ENCODE measurements around the gene ATOH8. TPM values are rescaled to one million over a fixed set of nuclear protein-coding genes. Genes with fewer than 3 reads are reported as not detected.
"Not testable (repeated sequence)": the region's sequence is repeated elsewhere in the genome, so short reads cannot be mapped to it uniquely, and the experiment has no call there.

The ATOH8 gene
- total RNA-seq = not detected

DNA sequence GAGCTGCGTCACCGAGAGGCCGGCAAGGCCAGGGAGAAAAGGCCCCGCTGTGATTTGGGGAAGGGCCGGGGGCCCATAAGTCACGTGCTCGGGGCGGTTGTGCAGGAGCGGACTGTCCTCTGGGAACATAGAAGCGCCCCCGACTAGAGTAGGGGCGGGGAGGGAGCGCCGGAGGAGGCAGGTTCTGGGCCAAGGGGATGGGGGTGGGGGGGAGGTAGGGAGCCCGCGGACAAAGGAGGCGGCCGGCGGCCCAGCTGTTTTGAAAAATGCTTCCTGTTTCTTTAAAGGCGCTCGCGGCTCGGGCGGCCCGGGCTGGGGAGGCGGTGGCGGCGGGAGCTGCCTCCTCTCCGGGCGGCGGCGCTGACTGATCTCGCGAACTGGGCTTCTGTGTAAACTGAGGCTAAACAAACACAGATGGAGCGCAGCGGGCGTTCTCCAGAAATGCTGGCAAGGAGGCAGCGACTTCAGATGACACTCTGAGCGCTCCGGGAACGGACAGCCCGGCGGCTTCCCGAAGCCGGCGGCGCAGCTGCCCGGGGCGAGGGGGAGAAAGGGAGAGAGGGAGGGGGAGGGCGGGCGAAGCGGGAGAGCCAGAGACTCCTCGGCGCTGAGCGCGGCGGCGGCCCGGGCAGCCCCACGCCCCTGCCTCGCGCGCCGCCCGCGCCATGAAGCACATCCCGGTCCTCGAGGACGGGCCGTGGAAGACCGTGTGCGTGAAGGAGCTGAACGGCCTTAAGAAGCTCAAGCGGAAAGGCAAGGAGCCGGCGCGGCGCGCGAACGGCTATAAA lies at the start of gene ATOH8:
TSS of gene ATOH8 (plus strand) at position 467 of the 788 bp plus-strand sequence. CDS start at position 666, 199 bp downstream.
- ChIA-PET POLR2A (interaction anchor here (0.6 kb wide), 1 partner anchor 18 kb away, joined by 3 read pairs; no protein-coding TSS in a partner anchor), CTCF (interaction anchor here (1.2 to 6.8 kb wide), 2 partner anchors 29 to 60 kb away, joined by 4 to 46 read pairs; no protein-coding TSS in a partner anchor)

DNA sequence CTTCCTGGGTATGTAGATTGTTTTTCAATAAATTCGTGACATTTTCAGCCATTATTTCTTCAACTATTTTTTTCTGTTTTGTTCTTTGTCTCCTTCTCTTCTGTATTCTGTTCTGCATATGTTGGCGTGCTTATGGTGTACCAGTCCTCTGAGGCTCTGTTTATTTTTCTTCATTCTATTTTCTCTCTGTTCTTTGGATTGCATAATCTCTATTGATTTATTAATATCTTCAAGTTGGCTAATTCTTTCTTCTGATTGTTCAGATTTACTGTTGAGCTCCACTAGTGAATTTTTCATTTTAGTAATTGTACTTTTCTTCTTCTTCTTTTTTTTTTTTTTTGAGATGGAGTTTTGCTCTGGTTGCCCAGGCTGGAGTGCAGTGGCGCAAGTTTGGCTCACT lies 49.8 kb upstream of the ATOH8 start:
- ChIA-PET CTCF (interaction anchor here (0.8 to 5.4 kb wide), 4 partner anchors 9 to 46 kb away, joined by 3 to 41 read pairs (median 4); no protein-coding TSS in a partner anchor), POLR2A (no interaction called here)

DNA sequence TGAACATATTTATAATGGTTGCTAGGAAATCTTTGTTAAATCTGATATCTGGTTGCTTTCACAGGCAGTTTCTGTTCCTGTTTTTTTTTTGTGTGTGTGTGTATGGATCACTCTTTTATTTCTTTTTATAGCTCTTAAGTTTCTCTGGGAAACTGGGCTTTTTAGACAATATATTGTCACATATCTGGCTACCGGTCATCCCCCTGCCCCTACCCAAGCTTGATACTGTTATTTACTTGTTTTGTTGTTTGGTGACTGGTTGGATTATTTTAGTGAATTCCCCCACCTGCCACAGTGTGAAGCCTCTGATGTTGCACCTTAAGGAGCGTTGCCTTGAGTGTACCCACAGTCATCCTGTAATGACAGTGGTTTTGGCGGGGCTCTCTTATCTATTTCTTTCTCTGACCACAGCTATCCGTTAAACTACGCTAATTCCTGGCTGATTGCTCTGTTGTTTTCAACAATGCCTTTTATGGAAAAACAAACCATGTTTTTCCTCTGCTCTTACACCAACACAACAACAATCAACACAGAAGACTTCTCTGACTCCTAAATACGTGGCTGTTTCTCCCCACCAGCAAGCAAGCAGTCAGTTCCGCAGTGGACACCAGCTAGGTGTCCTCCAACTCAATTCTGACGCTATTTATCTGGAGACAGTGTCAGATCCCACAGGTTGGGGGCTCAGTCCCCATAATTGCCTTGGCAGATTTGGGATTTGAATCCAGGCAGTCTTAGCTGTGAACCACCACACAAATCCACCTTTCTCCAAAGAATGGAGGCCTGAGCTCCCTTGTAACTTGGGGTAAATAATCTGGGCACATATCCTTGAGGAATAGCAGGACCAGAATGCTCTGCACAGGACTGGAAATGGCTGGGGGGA lies 48.8 kb upstream of the ATOH8 start:
- ChIA-PET POLR2A (no interaction called here), CTCF (interaction anchor here (0.6 to 5.4 kb wide), 5 partner anchors 8 to 123 kb away, joined by 3 to 41 read pairs (median 3); no protein-coding TSS in a partner anchor)

GRCh38 chr2:85705680-85706039 lies 48.1 kb upstream of the ATOH8 start:
- CTCF ChIA-PET = interaction anchor here (0.6 to 5.4 kb wide), 5 partner anchors 10 to 159 kb away, joined by 3 to 41 read pairs (median 3); no protein-coding TSS in a partner anchor
- POLR2A ChIA-PET = no interaction called here

DNA sequence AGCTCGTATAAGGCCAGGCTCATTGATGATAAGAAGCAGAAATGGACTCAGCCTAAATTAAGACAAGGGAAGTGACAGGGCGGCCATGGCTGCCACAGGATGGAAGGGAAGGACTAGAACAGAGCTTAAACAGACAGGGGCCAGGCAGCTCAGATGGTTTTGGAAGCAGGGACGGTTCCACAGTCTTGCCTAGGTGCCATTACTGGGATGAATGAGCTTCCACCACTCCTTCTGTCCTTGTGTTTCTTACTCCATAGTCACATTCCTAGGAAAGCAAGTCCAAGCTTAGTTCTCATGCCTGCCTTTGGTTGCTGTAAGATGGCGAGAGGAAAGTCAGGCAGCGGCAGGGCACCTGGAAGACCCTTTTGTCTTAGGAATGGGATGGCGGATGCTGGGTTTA lies 47.7 kb upstream of the ATOH8 start:
- POLR2A ChIA-PET = no interaction called here
- CTCF ChIA-PET = interaction anchor here (0.7 to 5.4 kb wide), 5 partner anchors 26 to 233 kb away, joined by 3 to 41 read pairs (median 3); no protein-coding TSS in a partner anchor

DNA sequence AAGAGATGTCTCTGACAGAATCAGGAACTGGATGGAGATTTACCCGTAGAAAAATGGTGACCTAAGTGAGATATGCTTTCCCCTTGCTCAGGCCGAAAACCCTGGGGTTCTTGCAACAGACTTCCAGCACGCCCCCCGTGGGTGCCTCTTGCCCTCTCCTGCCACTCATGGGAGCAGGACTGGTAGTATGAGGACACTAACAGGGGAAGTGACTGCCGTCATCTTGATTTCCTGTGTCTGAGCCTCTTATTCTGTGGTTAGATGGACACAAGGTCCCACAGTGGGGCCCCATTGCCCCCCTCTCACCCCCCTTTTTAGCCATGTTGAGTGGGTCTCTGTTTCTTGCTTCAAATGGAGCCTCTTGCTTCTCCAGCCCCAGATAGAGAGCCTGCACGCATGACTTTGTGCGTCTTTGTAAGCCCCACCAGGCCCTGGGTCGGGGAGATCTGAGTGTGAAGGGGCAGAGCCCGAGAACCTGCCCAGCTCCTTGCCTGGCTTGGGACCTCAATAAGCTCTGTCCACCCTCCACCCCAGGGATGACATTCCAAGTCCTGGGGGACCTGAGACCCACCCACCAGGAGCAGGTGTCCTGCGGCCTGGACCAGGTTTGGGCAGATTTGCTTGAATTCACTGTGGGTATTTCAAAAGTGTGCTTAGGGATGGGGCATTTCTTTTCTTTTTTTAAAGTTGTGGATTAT lies 47.0 kb upstream of the ATOH8 start:
- ChIA-PET POLR2A (no interaction called here), CTCF (interaction anchor here (0.7 to 5.4 kb wide), 10 partner anchors 10 to 234 kb away, joined by 3 to 41 read pairs (median 3); no protein-coding TSS in a partner anchor)

DNA sequence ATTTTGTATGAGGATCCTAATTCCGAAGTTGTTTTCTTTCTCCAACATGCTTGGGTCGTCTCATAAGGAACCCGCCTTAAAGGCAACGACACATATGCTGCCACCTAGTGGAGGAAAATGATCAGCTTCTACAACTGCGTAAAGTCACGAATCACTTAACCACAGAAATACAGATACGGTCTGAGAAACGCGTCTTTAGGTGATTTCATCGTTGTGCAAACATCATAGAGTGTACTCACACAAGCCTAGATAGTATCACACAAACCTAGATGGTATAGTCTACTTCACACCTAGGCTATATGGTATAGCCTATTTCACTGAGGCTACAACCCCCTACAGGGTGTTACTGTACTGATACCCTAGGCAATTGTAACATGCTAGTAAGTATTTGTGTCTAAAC lies 46.5 kb upstream of the ATOH8 start:
- ChIA-PET POLR2A (interaction anchor here (0.8 to 1.0 kb wide), 2 partner anchors 13 to 399 kb away, joined by 3 to 5 read pairs; partner anchors contain the start of genes GNLY, POLR1A and PTCD3), CTCF (interaction anchor here (0.7 to 5.4 kb wide), 8 partner anchors 10 to 72 kb away, joined by 3 to 41 read pairs (median 4); no protein-coding TSS in a partner anchor)

DNA sequence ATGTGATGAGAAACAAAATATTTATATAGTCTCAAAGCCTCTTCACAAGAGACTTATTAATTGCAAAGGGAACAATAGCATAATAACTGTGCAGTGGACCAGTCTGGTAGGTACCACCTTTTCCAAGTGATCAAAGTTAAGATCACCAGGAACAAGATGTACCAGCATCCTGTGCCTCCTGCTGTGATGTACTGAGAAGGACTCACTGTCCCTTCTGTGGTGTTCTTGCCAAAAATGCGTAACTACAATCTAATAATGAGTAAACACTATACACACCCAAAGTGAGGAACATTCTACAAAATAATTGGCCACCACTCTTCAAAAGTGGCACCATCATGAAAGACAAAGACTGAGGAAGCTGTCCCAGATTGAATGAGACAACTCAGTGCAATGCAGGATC lies 45.1 kb upstream of the ATOH8 start:
- ChIA-PET POLR2A (no interaction called here), CTCF (interaction anchor here (5.4 kb wide), 1 partner anchor 29 kb away, joined by 41 read pairs; no protein-coding TSS in a partner anchor)

DNA sequence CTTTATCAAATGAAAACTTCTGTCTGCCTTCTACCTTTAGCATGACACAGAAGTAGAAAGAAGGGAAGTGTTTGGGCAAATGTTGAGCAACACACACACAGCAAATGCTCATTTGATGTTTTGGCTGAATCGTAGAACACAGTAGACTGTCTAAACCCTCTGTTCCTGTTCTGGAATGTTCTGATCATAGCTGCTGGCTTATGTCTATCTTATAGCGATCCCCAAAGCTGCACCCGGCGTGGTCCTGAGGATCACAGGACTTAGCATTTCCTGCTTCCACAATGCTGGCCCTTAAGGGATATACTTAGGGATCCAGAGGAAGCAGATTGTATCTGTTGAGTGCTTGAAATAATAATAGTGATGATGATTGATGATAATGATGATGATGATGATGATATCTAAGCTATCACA lies 44.4 kb upstream of the ATOH8 start:
- ChIA-PET CTCF (interaction anchor here (1.1 to 1.2 kb wide), 2 partner anchors 31 to 118 kb away, joined by 3 read pairs; no protein-coding TSS in a partner anchor), POLR2A (no interaction called here)

DNA sequence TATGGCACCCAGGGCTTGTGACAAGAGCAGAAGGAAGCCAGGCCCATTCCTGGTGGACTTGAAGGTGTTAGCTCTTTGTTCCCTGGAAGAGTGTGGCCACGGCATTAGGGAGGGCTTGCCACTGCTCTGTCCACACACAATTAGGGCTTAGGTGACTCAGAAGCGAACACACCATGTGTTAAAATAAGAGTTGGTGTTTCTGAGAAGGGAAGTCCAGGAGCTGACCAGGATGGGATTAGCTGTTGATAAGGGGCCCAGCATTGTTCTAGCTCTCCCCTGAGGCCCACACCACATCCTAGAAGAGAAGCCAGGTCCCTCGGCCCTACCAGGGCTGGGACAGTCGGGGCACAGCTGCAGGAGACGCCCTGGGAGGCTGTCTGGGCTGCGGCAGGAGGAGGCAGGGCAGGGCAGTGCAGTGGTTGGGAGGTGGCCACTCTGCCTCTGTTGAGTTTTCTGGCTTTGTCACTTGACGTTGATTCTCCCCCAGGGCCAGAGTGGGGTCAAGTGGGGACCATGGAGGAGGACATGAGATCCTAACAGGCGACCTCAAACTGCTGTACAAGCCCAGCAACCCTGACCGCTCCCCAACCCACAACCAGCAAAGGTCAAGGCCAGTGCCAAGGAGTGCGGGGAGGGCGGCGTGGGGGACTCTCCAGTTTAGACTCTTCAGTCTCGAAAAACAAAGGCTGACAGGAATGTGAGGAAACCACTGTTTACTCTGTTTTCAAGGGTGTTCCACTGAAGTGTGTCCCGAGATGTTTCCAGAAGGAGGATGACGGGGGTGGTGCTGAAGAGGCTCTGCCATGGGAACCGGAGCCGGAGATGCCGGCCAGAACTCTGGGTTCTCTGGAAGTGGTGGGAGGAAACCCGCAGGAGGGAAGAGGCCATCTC lies 42.9 kb upstream of the ATOH8 start:
- CTCF ChIA-PET = interaction anchor here (0.6 to 1.2 kb wide), 4 partner anchors 27 to 116 kb away, joined by 3 read pairs; no protein-coding TSS in a partner anchor
- POLR2A ChIA-PET = no interaction called here

DNA sequence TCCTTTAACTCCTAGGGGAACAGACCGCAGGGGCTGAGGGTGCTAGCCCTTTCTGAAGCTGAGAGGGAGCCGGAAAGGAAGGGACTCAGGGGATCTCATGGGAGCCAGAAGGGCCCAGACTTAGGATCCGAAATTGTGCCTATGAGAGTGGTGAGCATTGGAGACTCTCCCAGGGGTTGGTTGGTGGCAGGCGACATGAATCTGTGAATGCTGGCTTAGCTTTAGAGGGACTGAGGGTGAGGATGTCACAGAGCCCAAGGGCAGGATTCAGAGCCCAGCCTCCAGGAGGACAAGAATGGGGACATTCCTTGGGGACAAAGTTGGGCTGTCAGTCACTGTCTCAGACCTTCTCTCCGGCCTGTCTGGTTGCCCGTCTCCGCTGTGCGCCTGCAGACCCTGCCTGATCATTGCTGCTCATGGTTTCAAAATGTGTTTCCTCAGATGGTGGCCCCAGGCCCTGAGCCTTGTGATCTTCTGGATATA lies 42.2 kb upstream of the ATOH8 start:
- POLR2A ChIA-PET = no interaction called here
- CTCF ChIA-PET = interaction anchor here (1.6 kb wide), 1 partner anchor 32 kb away, joined by 7 read pairs; no protein-coding TSS in a partner anchor

- CTCF ChIA-PET = interaction anchor here (1.0 to 1.6 kb wide), 4 partner anchors 8 to 102 kb away, joined by 3 to 7 read pairs (median 3); no protein-coding TSS in a partner anchor
- POLR2A ChIA-PET = no interaction called here
These were observed 41.5 kb upstream of the ATOH8 start for GRCh38 chr2:85712336-85712735.

DNA sequence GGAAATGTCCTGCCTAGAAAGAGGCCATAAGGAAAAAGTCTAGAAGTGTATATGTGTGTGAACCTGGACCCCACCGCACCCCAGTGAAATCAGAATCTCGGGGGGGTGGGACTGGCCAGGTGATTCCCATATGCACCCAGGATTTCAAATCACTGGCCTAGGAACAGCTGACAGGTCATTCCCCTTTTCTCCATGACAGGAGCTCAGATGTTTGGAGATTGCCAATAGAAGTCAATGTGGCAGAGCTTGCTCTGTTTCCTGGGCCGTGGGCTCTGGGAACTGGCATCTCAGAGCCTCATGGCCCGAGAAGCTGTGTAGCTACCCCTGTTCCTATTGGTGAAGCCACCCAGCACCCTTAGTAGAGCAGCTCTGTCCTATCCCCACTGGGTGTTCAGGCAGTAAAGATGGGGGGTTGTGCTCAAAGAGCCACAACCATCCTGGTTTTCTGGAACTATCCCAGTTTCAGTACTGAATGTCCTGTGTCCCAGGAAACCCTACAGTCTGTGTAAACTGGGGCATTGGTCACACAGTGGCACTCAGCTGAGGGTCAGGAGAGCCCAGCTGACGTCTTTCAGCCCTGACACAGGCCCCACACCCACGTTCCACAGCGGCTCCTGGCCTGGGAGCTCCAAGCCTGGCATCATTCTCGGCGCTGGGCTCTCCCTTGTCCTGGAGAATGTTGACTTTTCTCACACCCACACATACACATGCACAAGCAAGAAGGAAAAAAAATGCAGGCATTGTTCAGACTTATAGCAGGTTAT lies 40.8 kb upstream of the ATOH8 start:
- ChIA-PET POLR2A (no interaction called here), CTCF (interaction anchor here (1.0 to 1.6 kb wide), 5 partner anchors 9 to 102 kb away, joined by 3 to 7 read pairs (median 3); no protein-coding TSS in a partner anchor)

DNA sequence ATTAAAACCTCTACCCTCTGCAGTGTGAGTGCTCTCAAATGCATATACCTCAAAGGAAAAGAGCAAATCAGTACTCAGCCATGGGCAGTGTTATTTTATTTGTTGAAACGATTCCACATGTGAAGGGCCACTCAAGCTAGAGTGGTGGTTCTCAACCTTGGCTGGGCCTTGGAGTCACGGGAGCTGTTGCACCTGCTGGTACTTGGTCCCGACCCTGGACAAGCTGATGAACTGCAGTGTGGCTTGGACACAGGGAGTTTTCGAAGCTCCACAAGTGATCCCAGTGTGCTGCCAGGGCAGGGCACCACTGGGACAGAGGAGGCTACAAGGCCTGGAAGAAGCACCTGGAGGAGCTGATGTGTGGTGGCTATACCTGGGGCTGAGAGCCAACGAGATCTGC lies 40.0 kb upstream of the ATOH8 start:
- CTCF ChIA-PET = interaction anchor here (1.5 to 1.6 kb wide), 2 partner anchors 16 to 101 kb away, joined by 3 to 4 read pairs; no protein-coding TSS in a partner anchor
- POLR2A ChIA-PET = no interaction called here

DNA sequence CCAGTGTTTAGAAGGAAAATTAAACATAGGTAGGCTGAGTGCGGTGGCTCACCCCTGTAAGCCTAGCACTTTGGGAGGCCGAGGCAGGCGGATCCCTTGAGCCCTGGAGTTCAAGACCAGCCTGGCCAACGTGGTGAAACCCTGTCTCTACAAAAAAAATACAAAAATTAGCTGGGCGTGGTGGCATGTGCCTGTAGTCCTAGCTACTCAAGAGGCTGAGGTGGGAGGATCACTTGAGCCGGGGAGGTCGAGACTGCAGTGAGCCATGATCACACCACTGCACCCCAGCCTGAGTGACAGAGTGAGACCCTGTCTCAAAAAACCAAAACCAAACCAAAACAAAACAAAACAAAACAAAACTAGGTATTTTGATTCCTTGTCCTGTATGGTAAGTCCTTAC lies 39.4 kb upstream of the ATOH8 start:
- CTCF ChIA-PET = interaction anchor here (0.6 to 1.5 kb wide), 3 partner anchors 9 to 266 kb away, joined by 3 to 4 read pairs (median 3); no protein-coding TSS in a partner anchor
- POLR2A ChIA-PET = not testable (repeated sequence)

DNA sequence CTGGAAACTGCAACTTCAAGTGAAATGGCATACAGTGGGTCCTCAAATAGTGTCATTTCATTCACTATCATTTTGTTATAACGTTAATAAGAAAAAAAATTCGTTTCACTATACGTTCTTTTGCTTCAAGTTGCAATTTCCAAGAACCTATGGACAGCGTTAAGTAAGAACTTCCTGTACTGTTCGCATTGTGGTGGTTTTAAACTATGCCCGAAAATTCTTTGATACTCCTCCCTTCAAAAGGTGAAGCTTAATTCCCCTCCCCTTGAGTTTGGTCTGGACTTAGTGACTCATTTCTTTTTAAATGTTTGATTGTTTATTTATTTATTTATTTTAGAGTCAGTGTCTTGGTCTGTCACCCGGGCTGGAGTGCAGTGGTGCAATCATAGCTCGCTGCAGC lies 39.0 kb upstream of the ATOH8 start:
- POLR2A ChIA-PET = no interaction called here
- CTCF ChIA-PET = interaction anchor here (0.6 to 1.2 kb wide), 3 partner anchors 10 to 266 kb away, joined by 3 read pairs; no protein-coding TSS in a partner anchor

DNA sequence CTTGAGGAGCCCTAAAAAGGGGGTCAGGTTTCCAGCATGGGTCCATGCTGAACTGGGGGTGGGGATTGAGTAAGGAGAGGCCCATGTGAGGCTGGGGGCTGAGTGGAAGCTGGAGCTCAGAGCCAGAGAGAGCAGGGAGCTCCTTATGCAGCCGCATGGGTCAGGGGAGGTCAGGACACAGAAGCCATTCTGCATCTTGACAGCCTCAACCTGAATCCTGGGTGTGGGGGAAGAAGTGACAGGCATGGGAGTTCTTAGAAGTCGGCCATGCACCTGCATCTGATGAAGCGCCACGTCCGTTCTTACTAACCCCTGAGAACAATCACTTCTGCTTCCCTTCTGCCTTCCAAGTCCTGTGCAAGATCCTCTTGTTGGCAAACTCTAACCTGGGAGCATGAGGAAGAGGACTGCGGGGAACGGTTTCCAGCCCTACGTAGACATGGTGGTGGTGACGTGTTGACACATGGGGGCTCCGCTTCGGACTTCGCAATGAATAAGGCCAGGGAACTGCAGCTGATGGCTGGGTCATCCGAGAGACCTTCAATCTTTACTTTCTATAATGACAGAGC lies 37.4 kb upstream of the ATOH8 start:
- ChIA-PET CTCF (no interaction called here), POLR2A (no interaction called here)
